Tibial artery (tissue), 4 donors: ENCODE data around the gene POU4F1.

Experiments
- DNase-seq, 2 donors: peaks; one replicate each; pipeline ENCODE4 v3.0.0-alpha.2; 2019
- H3K27ac ChIP-seq, 2 donors: fragments of 200-600 bp; sonication (generic) in 1 of 2; 1 replicate in 1 of 2; 2 replicates in 1 of 2; pipeline ENCODE4 v1.5.1; 2018 to 2019; ENCODE audit warnings: mild to moderate bottlenecking in 1 of 2
- H3K27me3 ChIP-seq, 2 donors: fragments of 200-600 bp; sonication (generic) in 1 of 2; one replicate each; pipeline versions ENCODE4 v1.5.1 to v1.6.0; 2016 to 2019
- H3K36me3 ChIP-seq, 3 donors: fragments of 200-600 bp; sonication (generic) in 2 of 3; one replicate each; pipeline ENCODE4 v1.5.1; 2016 to 2019; ENCODE audit warnings: mild to moderate bottlenecking in 2 of 3
- H3K4me1 ChIP-seq, 4 donors: fragments of 200-600 bp; sonication (generic) in 2 of 4; 1 replicate in 3 of 4; 2 replicates in 1 of 4; pipeline ENCODE4 v1.5.1; 2016 to 2019
- H3K4me3 ChIP-seq, 2 donors: fragments of 200-600 bp; sonication (generic) in 1 of 2; 1 replicate in 1 of 2; 2 replicates in 1 of 2; pipeline ENCODE4 v1.5.1; 2018 to 2019; ENCODE audit warnings: mild to moderate bottlenecking in 2 of 2
- H3K9me3 ChIP-seq, 3 donors: fragments of 200-600 bp; sonication (generic) in 1 of 3; one replicate each; pipeline ENCODE4 v1.5.1; 2016 to 2019
- intact Hi-C: fragments of 100-400 bp; cut with DNase I; formaldehyde crosslinking; loops from one replicate; pipeline ENCODE4 v1.15.0; 2023; ENCODE audit warnings: low total_unique reads
- TF ChIP-seq, protein P1 (sequence below), 2 experiments: fragments of 200-600 bp in 1 of 2; fragments of 450-650 bp in 1 of 2; IDR thresholded peaks; one replicate each; pipeline ENCODE4 v1.5.1; 2017 to 2019; ENCODE audit warnings: antibody characterized with exemption in 2 of 2, mild to moderate bottlenecking in 1 of 2, moderate library complexity in 1 of 2

POU4F1 gene

DNA sequence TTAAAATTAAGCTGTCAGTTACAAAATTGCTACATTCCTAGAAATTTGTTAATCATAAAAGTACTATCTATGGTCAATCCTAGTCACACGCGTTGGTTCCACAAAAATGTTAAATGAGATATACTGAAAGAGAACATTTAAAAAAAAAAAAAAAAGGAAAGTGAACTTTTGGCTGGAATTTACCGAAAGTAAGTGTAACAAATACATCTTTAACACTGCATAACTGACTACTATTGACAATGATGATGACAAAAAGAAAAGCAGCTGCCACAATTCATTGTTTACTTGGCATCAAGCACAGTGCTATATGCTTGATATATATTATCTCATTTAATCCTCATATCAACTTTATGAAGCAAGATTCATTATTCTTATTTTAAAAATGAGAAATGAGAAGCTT, 19.8 kb upstream of the POU4F1 start:
- no peak overlapping the region for H3K4me3 ChIP-seq
- intact Hi-C loops, result no loop called here
- TF ChIP-seq, protein P1, sequence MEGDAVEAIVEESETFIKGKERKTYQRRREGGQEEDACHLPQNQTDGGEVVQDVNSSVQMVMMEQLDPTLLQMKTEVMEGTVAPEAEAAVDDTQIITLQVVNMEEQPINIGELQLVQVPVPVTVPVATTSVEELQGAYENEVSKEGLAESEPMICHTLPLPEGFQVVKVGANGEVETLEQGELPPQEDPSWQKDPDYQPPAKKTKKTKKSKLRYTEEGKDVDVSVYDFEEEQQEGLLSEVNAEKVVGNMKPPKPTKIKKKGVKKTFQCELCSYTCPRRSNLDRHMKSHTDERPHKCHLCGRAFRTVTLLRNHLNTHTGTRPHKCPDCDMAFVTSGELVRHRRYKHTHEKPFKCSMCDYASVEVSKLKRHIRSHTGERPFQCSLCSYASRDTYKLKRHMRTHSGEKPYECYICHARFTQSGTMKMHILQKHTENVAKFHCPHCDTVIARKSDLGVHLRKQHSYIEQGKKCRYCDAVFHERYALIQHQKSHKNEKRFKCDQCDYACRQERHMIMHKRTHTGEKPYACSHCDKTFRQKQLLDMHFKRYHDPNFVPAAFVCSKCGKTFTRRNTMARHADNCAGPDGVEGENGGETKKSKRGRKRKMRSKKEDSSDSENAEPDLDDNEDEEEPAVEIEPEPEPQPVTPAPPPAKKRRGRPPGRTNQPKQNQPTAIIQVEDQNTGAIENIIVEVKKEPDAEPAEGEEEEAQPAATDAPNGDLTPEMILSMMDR (IDR thresholded peaks at IDR 0.05), result no peak
- DNase-seq, result no peak
- H3K27me3 ChIP-seq, result no peaks in the 10 kb centered on the region
- H3K27ac ChIP-seq, result no peak overlapping the region
- H3K9me3 ChIP-seq, result no peaks in the 10 kb centered on the region
- H3K4me1 ChIP-seq, result no peaks in the 10 kb centered on the region
- H3K36me3 ChIP-seq, result peaks cover under 1 to 18% (median 8%) of the 10 kb centered on the region in 3 donors

DNA sequence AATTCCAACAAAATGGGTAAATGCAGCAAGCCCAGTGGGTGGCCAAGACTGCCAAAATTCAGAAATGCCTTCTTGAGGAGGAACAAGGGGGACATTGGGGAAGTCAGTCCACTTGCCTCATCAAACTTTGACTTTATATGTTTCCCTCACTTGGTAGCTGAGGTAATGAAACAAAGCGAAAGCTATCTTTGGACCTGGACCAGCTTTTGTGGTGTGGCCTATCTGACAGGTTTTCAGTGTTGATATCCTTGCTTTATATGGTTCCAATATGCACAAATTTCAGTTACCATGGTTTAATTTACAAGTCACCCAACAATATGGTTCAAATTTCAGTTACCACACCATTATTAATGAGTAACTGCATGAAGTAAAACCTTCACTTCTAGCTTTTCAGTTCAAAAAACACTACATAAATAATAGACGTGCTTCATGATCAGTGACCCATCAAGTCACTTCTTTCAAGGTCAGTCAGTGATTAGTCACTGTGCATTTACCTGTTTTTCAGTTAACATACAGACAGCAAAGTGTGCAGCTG, 17.7 kb upstream of the POU4F1 start:
- Histone ChIP-seq H3K36me3 (peaks cover 8 to 27% (median 15%) of the 10 kb centered on the region in 3 donors), H3K4me3 (no peak overlapping the region), H3K27me3 (no peaks in the 10 kb centered on the region), H3K27ac (no peak overlapping the region), H3K9me3 (no peaks in the 10 kb centered on the region), H3K4me1 (no peaks in the 10 kb centered on the region)
- intact Hi-C loops, result no loop called here
- DNase-seq, result no peak
- TF ChIP-seq, protein P1 (IDR thresholded peaks at IDR 0.05), result no peak

- no peak for DNase-seq
- H3K36me3 ChIP-seq, result peaks cover 16 to 17% (median 17%) of the 10 kb centered on the region in 3 donors
- no peak overlapping the region for H3K27ac ChIP-seq
- no peaks in the 10 kb centered on the region for H3K27me3 ChIP-seq
- no peaks in the 10 kb centered on the region for H3K4me1 ChIP-seq
- H3K4me3 ChIP-seq, result no peak overlapping the region
- H3K9me3 ChIP-seq, result no peaks in the 10 kb centered on the region
- intact Hi-C loops, result no loop called here
- TF ChIP-seq, protein P1 (IDR thresholded peaks at IDR 0.05), result no peak
These were observed 15.1 kb upstream of the POU4F1 start for GRCh38 chr13:78618411-78618810.

GRCh38 chr13:78611040-78611439, 7.7 kb upstream of the POU4F1 start:
- Histone ChIP-seq H3K27ac (no peak overlapping the region), H3K27me3 (peaks cover 8 to 43% of the 10 kb centered on the region in 2 donors), H3K36me3 (peaks cover 2 to 8% (median 4%) of the 10 kb centered on the region in 3 donors), H3K4me1 (peaks cover 0 to 31% (median 23%) of the 10 kb centered on the region in 4 donors), H3K9me3 (no peaks in the 10 kb centered on the region), H3K4me3 (no peak overlapping the region)
- no peak for DNase-seq
- intact Hi-C loops, result no loop called here
- TF ChIP-seq, protein P1 (IDR thresholded peaks at IDR 0.05), result no peak

DNA sequence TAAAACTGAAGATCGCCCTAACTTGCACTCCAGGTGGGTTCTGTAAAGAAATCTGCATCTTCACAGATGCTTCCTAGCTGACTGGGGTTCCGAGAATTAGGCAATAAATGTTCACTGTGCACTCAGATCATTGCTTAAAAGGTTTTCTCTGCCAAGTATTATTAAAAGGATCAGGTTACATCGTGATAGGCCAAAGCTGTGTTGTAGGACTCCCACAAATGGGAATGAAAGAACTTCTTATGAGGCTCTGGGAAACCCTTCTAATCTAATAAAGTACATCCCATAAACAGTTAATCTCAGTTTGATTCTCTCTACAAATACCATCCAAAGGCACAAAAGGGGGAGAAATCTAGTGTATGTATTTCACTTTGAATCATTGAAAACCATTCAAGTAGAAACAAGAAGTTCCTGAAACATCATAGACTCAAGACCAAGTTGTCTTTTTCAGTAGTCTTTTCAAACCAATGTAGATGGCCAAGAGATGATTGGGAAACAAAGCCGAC, 7.1 kb upstream of the POU4F1 start:
- Histone ChIP-seq H3K4me1 (peaks cover 0 to 31% (median 23%) of the 10 kb centered on the region in 4 donors), H3K27me3 (peaks cover 8 to 49% of the 10 kb centered on the region in 2 donors), H3K9me3 (no peaks in the 10 kb centered on the region), H3K36me3 (peaks cover 0 to 2% (median 0%) of the 10 kb centered on the region in 3 donors), H3K4me3 (no peak overlapping the region), H3K27ac (no peak overlapping the region)
- DNase-seq, result no peak
- intact Hi-C loops, result no loop called here
- TF ChIP-seq, protein P1 (IDR thresholded peaks at IDR 0.05), result no peak
